Measurements from ENCODE around the gene JAKMIP1.

JAKMIP1 gene

DNA sequence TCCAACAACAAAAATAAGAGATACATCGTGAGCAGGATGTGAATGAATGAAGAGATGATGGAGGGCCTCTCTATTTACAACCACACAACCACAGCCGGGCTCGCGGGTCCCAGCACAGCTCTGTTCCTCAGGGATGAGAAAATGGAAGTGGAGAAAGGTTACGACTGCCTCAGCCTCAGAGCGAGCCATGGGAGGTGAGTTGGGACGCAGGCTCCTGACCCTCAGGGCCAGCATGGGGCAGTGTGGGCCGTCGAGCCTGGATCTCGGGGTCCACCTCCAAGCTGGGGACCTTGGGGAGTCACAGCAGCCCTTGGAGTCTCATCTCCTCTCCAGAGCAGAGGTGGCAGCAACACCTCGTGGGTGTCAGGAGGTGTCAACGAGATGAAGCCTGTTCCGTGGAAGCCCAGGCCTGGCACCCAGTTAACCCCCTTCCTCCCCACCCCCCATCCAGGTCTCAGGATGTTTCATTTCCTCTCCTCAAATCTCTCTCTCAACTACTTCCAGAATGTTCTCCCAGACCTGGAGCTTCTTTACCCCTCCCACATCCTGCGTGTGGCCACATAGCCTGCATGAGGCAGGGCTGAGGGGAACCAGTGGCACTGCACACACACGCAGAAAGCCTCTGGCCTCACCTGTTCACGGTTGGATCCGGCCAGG is 208.1 kb downstream of the JAKMIP1 start:
- DNase-seq (ENCODE audit: low read depth in 2 of 2): no peak

DNA sequence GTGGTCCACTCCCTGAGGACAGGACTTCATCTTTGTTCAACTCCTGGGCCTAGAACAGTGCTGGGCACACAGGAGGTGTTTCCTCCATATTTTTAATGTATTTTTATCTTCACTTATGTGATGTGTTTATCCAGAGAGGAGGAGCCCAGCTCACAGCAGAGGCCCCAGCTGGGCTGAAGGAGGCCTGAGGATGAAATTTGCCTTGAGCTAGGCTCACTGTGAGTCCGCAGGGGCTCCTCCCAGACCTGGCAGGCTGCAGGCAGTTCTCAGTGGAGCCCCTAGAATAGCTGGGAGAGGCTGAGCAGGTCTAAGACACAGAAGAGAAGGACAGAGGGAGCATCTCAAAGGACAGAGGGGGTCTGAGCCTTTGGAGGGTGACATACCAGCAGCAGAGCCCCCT is 208.9 kb downstream of the JAKMIP1 start:
- no peak for DNase-seq (ENCODE audit: low read depth in 2 of 2)

DNA sequence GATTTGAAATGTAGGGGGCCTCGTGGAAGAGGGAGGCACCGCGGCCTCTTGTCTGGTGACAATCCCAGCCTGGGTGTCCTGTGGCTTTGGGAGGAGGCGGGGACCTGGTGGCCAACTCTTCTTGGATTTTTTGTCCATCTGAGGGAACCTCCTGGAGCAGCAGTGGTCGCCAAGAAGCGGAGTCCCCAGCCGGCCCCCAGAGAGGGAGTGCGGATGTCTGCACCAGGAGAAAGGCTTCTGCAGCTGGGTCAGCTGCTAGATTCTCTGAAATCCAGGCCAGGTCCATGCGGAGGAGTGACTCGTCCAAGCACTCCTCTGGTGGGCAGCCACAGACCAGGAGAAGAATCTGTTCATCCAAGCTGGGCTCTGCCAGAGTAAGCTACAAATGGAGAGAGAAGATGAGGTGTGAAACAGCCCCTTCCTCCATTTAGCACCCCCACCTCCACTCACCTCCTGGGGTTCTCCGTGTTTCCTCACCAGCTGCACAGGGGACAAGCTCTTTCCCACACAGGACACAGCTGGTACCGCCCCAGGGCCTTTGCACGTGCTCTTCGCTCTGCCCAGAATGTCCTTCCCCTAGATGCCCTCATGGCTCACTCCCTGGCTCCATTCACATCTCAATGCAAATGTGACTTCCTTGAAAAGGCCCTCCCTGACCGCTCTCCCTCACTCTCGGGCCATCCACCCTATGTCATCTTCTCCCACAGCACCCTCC is 209.7 kb downstream of the JAKMIP1 start:
- no peak for DNase-seq (ENCODE audit: low read depth in 2 of 2)

DNA sequence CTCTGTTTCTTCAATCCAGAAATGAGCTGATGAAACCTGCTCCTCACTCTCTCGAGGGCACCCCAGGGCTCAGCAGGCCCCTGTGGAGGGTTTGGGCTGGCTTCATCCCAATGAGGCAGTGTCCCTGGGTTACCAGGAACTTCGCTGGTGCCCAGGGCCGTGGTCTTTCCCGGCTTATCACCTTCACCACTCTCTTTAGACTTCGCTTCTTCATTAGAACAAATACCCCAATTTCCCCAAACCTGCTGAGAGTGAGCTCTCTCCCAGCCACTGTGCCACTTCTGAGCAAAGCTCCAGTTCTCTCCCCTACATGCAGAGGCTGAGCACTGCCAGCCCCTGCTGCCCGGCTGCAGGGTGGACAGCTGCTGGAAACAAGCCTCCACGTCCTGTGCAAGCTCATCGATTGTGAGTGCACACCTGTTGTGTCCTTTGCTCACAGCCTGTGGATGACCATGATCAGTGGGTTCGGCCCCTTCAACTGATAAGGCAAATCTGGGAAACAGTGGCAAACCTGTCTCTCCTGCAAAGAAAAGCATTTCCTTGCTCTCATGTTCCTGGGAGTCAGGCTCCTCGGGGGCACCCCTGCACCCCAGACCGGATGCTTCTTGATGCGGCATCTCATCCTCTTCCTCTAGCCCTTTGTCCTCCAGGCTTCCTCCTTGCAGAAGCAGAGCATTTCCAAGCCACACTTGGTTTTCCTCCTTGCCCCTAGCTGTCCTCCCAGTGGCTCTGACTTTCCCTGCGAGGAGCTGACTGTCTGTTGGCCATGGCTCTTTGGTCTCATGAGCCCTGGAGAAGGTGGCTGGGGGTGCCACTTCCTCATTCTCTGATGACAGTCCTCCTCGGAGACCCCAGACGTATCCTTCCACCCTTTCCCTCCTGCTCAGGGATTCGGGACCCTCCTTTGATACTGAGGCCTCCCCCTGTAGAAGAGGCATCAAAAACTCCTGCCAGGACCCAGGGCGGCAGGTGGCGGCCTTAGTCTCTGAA is 210.8 kb downstream of the JAKMIP1 start:
- no peak for DNase-seq (ENCODE audit: low read depth in 2 of 2)

DNA sequence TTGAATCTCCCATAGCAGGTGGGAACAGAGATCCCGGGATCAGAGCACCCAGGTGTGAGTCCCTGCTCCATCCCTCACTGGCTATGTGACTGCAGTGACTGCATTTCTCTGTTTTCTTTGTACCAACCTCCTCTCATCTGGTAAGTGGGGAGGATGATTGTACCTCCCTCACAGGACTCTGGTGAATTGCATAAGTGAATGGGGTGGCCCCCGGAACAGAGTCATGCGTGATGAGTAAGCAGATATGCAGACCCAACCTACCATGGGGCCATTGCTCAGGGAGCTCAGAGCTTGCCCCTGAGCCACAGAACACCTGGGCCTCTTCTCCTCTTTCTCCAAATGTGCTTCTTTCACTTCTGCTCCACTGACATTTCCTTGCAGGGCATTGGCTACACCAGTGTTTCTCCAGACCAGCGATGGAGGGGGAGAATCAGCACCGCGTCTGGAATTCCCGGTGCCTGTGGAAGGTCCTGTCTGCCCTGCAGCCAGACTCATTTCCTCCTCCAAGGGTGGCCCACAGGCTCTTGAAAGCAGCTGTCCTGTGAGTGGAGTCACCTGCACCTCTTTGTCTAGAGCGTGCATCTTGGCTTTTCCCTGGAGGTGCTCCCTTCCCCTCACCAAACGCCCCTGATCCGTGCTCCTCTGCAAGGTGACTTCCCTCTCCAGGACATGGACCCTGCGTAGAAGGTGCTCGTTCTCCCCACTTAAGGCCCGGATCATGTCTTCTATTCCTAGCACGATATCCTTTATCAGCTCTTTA is 212.1 kb downstream of the JAKMIP1 start:
- DNase-seq (ENCODE audit: low read depth in 2 of 2): no peak

DNA sequence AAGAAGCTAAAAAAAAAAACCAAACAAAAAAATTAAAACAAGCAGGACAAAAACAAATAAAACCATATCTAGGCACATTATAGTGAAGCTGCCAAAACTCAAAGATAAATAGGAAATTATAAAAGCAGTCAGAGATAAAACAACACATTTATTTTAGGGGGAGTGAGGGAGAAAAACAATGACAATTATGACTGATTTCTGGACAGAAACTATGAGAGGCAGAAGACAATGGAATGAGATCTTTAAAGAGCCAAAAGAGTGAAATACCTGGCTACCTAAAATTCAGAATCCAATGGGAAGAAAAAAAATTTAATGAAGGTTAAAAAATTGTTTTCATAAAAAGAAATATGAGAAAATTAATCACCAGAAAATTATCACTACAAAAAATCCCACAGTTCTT is 215.5 kb downstream of the JAKMIP1 start:
- DNase-seq (ENCODE audit: low read depth in 2 of 2): no peak

DNA sequence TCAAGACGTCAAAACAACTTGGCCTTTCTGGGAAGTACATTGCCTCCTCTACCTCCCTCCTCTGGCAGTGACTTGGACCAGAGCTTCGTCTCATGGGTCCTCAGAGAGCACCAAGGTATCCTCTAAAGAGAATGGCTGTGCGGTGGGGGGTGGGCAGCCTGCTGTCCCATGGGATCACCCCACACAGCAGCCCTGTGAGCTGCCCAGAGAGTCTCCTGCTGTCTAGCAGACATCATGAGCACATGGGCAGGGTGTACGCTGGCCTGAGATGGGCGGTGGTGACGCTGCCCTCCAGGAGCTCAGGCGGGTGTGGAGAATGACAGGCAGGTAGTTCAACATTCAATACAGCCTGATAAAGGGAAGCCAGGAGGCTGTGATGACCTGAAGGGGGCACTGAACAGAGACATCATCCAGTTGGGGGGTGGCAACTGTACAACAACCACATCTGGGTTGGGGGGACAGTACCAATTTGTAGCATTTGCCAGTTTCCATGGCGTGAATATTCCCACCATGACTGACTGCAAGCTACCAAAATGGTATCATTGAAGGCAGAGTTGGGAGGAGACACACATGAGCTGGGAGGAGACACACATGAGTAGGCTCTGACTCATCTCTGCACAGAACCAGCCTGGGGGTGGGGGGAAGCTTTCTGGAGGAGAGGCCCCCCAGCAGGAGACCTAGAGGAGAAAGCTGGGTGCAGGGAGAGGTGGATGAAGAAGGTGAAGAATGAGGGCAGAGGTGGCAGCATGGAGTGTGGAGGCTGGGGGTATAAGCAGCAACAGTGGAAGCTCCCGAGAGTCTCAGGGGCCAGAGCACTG is 218.0 kb downstream of the JAKMIP1 start:
- DNase-seq (ENCODE audit: low read depth in 2 of 2): no peak

DNA sequence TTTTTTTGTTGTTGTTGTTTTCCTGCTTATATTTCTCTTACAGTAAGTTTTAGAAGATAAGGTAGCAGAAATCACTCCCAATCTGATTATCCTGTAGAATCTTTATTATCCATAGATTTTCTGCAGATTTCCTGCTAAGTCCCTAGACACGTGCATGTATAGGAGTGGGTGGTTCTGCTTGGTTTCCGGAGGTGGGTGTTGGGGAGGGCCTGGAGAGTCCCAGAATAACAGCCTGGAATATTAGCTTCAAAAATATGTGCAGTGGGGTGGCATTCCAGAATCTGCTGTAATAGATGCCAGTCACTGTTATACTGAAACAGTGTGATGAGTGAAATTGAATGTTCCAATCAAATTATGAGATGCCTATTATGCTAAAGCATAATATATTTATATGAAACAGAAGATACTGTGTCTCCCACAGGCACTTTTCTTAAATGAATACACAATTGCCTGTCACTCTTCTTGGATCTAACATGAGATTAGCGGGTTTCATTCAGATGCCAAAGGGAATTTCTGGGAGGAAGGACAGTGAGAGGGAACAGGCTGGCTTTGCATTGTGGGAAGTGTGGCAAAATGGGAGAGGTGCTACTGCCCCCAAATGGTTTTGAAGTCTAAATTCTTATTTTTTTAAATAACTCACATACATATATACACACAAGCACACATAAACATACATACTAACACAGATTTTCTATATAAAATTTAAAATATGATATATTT is 219.8 kb downstream of the JAKMIP1 start:
- no peak for DNase-seq (ENCODE audit: low read depth in 2 of 2)

DNA sequence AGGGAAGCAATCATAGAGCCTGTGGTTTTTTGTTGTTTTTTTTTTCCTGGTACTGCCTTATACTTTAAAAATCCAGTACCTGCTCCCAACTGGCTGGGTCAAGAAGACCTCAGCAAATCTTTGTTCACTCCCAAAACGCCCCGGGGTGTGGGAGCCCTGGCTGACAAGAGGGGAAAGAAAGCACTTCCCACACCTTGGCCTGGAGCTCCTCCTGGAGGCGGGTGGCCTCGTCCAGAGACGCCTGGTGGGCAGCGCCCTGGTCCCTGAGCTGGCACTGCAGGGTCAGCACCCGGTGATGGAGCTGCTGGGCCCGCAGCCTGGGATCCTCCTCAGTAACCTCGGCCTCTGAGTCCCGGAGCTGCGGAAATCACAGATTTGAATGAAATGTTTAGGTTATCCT is 220.4 kb downstream of the JAKMIP1 start:
- DNase-seq (ENCODE audit: low read depth in 2 of 2): no peak

DNA sequence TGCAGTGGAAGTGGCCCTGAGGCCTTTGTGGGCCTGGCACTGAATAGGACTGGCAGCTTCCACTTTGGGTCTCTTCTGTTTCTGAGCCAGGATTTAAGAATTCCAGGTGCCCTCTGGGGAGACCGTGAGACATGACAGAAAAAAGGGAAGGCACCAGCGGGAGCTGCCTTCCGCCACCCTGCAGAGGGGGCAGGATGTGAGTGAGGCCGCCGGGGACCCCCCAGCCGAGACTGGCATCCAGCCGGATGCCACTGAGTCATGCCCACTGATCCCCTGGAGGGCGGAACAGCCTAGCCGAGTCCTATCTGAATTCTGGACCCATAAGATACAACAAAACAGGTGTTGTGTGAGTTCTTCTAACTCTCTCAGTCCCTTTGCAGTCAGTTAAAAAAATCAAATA is 223.4 kb downstream of the JAKMIP1 start:
- no peak for DNase-seq (ENCODE audit: low read depth in 2 of 2)

DNA sequence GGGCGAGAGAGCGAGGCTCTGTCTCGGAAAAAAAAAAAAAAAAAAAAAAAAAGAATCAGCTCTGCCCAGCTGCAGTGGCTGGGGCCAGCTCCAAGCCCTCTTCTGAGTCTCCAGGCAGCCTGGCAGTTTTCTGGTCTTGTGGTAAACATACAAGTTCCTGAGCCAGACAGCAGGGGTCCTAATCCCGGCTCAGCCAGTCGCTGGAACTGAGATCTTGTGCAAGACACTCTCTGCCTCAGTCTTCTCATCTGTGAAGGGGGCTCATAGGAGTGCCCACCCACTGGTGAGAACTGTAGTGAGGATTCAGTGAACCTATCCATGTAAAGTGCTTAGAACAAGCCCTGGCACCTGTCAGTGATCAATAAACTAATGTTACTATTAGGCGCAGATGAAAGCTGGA is 223.9 kb downstream of the JAKMIP1 start:
- no peak for DNase-seq (ENCODE audit: low read depth in 2 of 2)

All from activated CD4-positive, alpha-beta T cell treated with anti-CD3 and anti-CD28 coated beads for 24 hours (primary cell).